ENCODE data around the gene EIF4ENIF1.
"Not testable (repeated sequence)": the region's sequence is repeated elsewhere in the genome, so short reads cannot be mapped to it uniquely, and the experiment has no call there.

Gene EIF4ENIF1

DNA sequence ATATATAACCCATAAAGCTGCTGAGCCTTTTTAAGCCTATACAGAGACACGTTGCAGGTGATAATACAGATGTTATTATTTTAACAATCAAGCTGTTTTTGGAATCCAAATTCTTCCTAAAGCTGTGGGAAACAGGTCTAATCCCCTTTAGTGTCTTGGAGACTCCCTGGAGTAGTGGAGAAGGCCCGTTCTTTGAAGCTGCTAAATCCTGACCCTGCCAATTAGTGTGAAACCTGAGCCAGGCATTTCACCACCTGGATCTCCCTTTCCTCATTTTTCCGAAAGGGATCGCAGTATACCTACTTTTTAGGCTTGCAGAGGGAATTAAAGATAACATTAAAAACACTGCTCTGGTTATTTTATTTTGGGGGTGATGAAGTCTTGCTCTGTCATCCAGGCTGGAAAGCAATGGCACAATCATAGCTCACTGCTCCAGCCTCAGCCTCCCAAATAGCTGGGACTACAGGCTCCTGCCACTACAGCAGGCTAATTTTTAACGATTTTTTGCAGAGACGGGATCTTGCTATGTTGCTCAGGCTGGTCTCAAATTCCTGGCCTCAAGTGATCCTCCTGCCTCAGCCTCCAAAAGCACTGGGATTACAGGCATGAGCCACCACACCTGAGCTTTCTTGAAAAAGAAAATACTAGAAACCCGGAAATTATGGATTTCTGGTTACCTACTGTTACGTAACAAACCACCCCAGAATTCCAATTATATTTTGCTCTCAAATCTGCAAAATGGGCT lies 1.7 kb upstream of the EIF4ENIF1 start:
- no peak for DNase-seq (ENCODE audit: low read depth)

DNA sequence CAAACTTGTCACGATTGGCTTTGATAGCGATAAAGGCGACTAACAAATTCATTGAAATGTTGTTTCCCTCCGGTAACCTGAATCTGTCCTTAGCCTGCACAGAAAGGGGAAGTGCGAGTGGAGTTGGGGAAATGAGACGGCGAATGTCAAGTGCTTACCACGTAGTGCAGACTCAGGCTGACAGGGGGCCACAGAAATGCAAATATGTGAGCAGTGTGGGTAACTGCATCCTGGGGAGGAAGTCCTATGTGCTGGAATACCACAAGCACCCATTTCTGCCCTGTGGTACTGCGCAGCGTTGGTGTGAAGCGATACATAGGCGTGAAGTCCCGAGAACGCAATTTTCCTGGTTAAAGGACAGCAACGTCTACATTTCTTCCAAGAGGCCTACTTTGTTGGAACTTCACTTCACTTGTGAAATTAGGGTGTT lies 869 bp upstream of the EIF4ENIF1 start:
- DNase-seq (ENCODE audit: low read depth): peak; percentile 31

GRCh38 chr22:31488988-31489617 lies 539 bp downstream of the EIF4ENIF1 start:
- peak; percentile 6 for DNase-seq (ENCODE audit: low read depth)

DNA sequence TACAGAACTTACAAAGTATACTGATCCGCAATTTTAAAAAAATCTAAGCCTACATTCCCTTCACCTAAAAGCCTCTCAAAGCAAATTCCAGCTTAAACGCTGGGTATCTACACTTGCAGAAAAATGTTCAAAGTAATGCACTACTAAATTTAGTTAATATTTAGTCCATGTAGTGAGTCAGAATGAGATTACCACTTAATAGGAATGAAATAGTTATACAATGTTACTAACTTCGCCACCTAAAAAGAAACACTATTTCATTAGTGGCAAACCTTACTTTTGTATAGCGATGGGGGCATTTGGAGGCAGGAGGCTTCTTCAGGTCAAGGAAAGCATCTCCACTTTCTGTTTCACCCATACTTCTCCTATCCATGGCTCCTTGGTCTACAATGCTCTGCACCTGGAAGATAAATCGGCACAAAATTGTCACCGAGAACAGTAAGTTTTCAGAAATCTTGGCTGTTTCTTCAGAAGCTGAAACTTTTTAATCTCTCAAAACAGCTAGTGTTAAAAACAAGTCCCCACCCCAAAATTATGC lies 1.2 kb downstream of the EIF4ENIF1 start:
- DNase-seq (ENCODE audit: low read depth): no peak

DNA sequence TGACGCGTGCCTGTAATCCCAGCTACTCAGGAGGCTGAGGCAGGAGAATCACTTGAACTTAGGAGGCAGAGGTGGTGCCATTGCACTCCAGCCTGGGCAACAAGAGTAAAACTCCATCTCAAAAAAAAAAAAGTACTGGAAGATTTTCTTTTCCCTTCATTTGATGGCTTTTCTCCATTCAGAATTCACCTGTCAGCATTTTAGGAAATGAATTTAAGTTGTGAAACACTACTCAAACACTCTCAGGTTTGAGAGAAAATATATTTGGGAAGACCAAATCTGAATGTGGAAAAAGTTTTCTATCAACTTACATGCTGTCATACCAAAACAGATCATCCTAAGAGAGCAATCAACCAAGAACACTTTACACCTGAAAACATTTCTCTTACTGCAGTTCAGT lies 2.7 kb downstream of the EIF4ENIF1 start:
- DNase-seq (ENCODE audit: low read depth): no peak

DNA sequence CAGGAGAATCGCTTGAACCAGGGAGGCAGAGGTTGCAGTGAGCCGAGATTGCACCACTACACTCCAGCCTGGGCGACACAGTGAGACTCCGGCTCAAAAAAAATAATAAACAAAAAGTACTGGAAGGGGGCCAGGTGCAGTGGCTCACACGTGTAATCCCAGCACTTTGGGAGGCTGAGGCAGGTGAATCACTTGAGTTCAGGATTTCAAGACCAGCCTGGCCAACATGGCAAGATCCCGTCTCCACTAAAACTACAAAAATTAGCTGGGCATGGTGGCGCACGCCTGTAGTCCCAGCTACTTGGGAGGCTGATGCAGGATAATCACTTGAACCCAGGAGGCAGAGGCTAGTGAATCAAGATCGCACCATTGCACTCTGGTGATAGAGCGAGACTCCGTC lies 3.3 kb downstream of the EIF4ENIF1 start:
- DNase-seq (ENCODE audit: low read depth): not testable (repeated sequence)

DNA sequence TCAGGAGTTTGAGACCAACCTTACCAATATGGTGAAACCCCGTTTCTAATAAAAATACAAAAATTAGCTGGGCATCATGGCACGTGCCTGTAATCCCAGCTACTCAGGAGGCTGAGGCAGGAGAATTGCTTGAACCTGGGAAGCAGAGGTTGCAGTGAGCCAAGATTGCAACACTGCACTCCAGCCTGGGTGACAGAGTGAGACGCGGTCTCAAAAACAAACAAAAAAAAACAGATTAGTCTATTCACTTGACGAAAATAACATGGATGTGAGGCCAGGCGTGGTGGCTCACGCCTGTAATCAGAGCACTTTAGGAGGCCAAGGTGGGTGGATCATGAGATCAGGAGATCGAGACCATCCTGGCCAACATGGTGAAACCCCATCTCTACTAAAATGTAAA lies 7.2 kb downstream of the EIF4ENIF1 start:
- DNase-seq (ENCODE audit: low read depth): not testable (repeated sequence)

GRCh38 chr22:31481129-31481528 lies 8.5 kb downstream of the EIF4ENIF1 start:
- DNase-seq (ENCODE audit: low read depth): no peak

GRCh38 chr22:31477329-31477728 lies 12.3 kb downstream of the EIF4ENIF1 start:
- no peak for DNase-seq (ENCODE audit: low read depth)

DNA sequence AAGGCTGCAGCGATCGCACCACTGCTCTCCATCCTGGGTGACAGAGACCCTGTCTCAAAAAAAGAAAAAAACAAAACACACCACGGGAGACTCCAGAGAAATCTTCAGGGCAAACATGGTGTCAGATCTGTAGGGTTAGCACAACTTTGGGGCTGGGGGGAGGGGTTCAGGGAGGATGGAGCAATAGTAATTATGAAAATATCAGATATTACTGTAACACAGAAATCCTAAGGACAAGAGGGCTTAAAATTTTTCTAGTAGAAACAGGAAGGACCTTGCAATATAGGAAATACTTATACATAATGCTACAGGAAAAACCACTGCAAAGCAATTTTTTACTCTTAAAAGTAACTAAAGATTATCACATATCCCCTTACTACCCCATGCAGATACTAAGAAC lies 13.8 kb downstream of the EIF4ENIF1 start:
- no peak for DNase-seq (ENCODE audit: low read depth)

DNA sequence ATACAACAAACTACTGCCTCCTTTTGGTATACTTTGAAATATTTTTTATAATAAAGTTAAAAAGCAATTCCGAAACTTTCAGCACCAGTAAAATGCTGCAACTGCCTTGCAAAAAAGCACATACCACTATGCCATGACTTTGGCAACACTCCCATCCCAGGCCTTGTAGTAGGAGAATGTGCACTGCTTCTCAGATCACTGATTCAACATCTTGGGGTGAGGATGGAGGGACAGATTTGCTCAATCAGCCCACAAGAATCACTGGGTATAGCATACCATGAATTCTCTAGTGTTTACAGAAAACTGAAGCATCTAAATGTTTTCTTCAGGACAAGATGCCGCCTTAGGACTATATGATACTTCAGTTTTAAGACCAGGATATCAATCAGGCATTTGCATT lies 14.9 kb downstream of the EIF4ENIF1 start:
- no peak for DNase-seq (ENCODE audit: low read depth)

DNA sequence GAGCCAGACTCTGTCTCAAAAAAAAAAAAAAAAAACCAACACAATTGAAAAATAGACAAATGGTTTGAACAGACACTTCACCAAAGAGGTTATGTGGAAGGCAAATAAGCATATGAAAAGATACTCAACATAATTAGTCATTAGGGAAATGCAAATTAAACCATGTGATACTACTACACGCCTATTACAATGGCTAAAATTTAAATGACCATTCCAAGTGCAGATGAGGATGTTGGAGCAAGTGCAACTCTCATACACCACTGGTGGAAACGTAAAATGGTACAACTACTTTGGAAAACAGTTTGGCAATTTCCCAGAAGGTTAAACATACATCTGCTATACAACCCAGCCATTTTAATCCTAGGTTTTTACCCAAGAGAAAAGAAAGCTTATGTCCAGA lies 24.3 kb downstream of the EIF4ENIF1 start:
- no peak for DNase-seq (ENCODE audit: low read depth)

DNA sequence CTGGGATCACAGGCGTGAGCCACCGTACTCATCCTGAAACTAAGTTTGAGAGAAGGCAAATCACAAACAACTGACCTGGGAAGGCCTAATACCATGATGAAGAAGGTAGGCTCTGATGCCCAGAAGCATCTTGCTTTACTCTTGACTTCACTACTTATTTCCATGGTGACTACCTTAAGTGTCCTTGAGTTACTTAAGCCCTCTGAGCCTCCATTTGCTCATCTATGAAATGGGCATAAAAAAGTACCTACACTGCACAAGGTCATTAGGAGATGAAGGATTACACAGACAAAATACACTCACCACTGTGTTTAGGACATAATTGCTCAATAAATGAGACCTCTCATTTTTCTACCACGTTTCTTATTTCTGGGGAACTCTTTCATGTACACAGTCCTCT lies 27.9 kb downstream of the EIF4ENIF1 start:
- DNase-seq (ENCODE audit: low read depth): no peak

GRCh38 chr22:31451709-31452571 lies 37.7 kb downstream of the EIF4ENIF1 start:
- no peak for DNase-seq (ENCODE audit: low read depth)

- DNase-seq (ENCODE audit: low read depth): no peak
Observed at GRCh38 chr22:31449506-31449905, 40.1 kb downstream of the EIF4ENIF1 start.

DNA sequence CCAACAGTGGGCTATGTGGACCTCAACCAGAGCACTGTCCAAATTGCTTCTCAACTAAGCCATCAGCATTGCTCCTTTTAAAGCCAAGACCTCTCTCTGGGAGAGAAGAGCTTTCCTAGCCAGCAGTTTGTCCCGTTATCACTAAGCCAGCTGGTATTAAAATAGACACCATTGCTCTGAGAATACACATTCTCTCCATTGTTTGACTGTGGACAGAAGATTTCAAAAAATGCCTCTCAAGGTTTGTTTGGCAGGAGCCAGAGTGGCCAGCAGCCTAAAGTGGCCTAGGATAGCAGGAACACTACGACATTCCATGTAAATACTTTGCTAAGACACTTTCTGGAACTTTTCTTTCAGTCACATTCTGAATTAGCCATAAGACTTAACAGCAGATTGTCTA lies 41.3 kb downstream of the EIF4ENIF1 start:
- DNase-seq (ENCODE audit: low read depth): no peak

DNA sequence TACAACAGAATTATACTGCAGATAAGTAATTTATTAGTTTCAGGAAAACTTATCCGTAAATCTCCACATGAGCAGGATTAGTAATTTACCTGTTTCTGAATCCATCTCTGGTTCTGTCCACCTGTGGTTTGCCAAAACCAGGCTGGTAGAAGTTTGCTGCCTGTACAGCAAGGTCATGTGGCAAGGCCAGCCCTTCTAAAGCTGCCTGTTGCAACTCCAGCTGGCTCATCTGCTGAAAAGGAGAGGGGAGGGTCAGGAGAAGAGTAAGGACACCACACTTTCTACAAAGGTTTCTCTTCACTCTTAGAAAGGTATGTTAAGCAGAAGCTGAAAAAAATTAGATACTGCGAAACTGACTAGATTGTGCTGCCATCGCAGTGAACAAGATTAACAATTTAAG lies 42.3 kb downstream of the EIF4ENIF1 start:
- DNase-seq (ENCODE audit: low read depth): no peak

DNA sequence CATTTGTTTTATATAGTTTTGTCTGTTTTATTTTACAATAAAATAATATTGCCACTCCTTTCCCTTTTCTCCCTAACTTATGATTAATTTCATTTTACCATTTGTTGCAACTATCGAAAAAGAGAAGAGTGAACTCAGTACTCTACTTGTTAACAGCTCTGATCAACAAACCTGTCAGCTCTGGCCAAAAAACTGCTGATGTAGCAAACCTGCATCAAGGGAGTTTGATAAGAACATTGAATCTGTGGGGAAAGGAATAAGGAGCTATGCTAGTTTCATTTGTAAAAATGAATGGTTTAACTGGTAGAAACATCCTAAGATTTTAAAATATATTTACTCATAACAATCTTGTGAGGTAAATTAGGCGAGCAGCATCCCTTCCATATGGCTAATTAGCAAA lies 42.9 kb downstream of the EIF4ENIF1 start:
- DNase-seq (ENCODE audit: low read depth): no peak

DNA sequence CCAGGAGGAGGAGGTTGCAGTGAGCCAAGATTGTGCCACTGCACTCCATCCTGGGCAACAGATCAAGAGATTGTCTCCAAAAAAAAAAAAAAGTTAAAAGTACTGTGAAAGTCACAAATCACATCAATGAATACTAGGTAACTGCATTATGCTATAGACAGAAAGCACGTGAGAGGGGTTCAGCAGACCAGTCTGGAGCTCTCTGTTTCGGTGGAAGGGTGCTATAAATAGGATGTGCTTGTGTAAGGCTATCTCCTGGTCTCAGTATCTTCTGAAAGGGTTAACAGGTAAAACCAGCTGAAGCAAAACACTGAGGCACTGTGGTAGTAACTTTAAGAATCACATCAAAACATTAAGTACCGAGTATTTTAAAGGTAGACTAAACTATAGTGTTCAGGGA lies 43.4 kb downstream of the EIF4ENIF1 start:
- no peak for DNase-seq (ENCODE audit: low read depth)

DNA sequence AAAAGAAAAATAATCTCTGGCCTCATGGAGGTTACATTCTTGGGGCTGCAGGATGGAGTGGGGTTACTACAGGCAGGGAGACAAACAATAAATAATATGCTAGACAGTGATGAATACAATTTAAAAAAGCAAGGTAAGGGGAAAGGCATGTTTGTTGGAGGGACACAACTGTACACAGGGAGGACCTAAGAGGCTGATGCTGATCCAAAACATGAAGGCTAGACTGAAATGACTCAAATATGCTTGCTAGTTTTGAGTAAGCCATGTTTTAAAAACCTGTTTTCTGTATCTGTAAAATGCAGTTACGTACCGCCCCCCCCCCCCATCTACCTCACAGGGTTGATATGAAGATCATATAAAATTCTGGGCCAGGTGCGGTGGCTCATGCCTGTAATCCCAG lies 44.0 kb downstream of the EIF4ENIF1 start:
- no peak for DNase-seq (ENCODE audit: low read depth)

GRCh38 chr22:31443516-31443915 lies 46.1 kb downstream of the EIF4ENIF1 start:
- DNase-seq (ENCODE audit: low read depth): no peak

DNA sequence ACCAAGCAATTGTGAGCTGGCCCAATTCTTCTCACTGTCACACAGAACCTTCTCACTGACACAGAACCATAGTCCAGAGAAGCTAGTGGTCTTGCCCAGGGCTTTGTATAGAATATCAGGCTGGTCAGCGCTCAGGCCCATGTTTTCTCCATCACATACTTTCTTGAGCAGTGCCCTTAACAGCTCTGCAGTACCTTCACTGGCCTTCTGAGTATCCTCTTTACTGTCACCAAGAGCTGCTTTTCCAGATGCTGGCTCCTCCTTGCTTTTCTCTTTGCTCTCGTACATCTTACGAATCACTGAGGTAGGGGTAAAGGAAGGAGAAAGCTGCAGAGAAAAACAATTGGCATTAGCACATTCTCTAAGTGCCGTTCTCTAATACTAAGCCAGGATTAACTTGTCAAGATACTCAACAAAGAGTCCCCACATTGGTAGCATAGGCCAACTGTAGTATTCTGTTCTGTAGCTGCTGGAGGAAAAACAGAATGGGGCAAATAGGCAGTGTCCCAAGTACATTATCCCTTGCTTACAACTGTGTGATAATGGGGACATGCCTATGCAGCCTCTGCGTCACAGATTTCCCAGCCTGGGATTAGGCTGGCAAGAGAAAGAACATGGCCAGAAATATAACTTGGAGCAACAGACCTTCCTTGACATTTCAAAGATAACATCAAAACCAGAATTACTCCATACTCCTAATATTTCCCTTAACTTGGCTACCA lies 46.7 kb downstream of the EIF4ENIF1 start:
- DNase-seq (ENCODE audit: low read depth): no peak

Measured in stimulated activated CD8-positive, alpha-beta memory T cell treated with anti-CD3 and anti-CD28 coated beads, Interleukin-12 subunit alpha, Interleukin-12 subunit beta, amount 100 ng/mL, for 4 hours (primary cell).